ENCODE measurements around the gene IGFLR1. TPM values are rescaled to one million over a fixed set of nuclear protein-coding genes. Genes with fewer than 3 reads are reported as not detected.

The IGFLR1 gene
- total and polyA plus RNA-seq, 4 donors = 7.0 to 59.7 (median 31.2) TPM

DNA sequence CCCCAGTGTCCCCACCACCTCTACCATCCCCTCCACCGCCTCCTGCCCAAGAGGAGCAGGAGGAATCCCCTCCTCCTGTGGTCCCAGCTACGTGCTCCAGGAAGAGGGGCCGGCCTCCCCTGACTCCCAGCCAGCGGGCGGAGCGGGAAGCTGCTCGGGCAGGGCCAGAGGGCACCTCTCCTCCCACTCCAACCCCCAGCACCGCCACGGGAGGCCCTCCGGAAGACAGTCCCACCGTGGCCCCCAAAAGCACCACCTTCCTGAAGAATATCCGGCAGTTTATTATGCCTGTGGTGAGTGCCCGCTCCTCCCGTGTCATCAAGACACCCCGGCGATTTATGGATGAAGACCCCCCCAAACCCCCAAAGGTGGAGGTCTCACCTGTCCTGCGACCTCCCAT, 21.6 kb downstream of the IGFLR1 start:
- DNase-seq (ENCODE audit: low spot score) = no peak

DNA sequence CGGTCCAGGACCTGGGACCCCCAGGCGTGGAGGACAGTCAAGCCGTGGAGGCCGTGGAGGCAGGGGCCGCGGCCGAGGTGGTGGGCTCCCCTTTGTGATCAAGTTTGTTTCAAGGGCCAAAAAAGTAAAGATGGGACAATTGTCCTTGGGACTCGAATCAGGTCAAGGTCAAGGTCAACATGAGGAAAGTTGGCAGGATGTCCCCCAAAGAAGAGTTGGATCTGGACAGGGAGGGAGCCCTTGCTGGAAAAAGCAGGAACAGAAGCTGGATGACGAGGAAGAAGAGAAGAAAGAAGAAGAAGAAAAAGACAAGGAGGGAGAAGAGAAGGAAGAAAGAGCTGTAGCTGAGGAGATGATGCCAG, 22.1 kb downstream of the IGFLR1 start:
- TF ChIP-seq GABPA (IDR thresholded peaks at IDR 0.05 in 1 of 2, conservative IDR thresholded peaks at IDR 0.05 in 1 of 2) (no peak), YY1 (IDR thresholded peaks at IDR 0.05) (no peak), EGR1 (IDR thresholded peaks at IDR 0.05; ENCODE audit: low read depth in 2 of 2) (no peak), TAF1 (conservative IDR thresholded peaks at IDR 0.05) (no peak), RXRA (IDR thresholded peaks at IDR 0.05) (no peak), FOXA1 (IDR thresholded peaks at IDR 0.05) (no peak), RAD21 (IDR thresholded peaks at IDR 0.05) (no peak), JUND (IDR thresholded peaks at IDR 0.05) (no peak), SP1 (IDR thresholded peaks at IDR 0.05) (no peak), HNF4G (IDR thresholded peaks at IDR 0.05) (no peak), NR2F2 (IDR thresholded peaks at IDR 0.05) (no peak), FOXA2 (IDR thresholded peaks at IDR 0.05) (no peak)
- TF ChIP-seq, protein P1, sequence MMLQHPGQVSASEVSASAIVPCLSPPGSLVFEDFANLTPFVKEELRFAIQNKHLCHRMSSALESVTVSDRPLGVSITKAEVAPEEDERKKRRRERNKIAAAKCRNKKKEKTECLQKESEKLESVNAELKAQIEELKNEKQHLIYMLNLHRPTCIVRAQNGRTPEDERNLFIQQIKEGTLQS (IDR thresholded peaks at IDR 0.05) = no peak
- TF ChIP-seq, protein P2, sequence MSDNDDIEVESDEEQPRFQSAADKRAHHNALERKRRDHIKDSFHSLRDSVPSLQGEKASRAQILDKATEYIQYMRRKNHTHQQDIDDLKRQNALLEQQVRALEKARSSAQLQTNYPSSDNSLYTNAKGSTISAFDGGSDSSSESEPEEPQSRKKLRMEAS (IDR thresholded peaks at IDR 0.05) = no peak
- TF ChIP-seq, protein P3, sequence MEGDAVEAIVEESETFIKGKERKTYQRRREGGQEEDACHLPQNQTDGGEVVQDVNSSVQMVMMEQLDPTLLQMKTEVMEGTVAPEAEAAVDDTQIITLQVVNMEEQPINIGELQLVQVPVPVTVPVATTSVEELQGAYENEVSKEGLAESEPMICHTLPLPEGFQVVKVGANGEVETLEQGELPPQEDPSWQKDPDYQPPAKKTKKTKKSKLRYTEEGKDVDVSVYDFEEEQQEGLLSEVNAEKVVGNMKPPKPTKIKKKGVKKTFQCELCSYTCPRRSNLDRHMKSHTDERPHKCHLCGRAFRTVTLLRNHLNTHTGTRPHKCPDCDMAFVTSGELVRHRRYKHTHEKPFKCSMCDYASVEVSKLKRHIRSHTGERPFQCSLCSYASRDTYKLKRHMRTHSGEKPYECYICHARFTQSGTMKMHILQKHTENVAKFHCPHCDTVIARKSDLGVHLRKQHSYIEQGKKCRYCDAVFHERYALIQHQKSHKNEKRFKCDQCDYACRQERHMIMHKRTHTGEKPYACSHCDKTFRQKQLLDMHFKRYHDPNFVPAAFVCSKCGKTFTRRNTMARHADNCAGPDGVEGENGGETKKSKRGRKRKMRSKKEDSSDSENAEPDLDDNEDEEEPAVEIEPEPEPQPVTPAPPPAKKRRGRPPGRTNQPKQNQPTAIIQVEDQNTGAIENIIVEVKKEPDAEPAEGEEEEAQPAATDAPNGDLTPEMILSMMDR (IDR thresholded peaks at IDR 0.05; ENCODE audit: low read depth, low read length, missing input control) = no peak
- TF ChIP-seq, protein P4, sequence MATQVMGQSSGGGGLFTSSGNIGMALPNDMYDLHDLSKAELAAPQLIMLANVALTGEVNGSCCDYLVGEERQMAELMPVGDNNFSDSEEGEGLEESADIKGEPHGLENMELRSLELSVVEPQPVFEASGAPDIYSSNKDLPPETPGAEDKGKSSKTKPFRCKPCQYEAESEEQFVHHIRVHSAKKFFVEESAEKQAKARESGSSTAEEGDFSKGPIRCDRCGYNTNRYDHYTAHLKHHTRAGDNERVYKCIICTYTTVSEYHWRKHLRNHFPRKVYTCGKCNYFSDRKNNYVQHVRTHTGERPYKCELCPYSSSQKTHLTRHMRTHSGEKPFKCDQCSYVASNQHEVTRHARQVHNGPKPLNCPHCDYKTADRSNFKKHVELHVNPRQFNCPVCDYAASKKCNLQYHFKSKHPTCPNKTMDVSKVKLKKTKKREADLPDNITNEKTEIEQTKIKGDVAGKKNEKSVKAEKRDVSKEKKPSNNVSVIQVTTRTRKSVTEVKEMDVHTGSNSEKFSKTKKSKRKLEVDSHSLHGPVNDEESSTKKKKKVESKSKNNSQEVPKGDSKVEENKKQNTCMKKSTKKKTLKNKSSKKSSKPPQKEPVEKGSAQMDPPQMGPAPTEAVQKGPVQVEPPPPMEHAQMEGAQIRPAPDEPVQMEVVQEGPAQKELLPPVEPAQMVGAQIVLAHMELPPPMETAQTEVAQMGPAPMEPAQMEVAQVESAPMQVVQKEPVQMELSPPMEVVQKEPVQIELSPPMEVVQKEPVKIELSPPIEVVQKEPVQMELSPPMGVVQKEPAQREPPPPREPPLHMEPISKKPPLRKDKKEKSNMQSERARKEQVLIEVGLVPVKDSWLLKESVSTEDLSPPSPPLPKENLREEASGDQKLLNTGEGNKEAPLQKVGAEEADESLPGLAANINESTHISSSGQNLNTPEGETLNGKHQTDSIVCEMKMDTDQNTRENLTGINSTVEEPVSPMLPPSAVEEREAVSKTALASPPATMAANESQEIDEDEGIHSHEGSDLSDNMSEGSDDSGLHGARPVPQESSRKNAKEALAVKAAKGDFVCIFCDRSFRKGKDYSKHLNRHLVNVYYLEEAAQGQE (IDR thresholded peaks at IDR 0.05) = no peak
- Histone ChIP-seq H3K36me3 (ENCODE audit: control insufficient read depth in 4 of 4, insufficient read depth in 3 of 4, low read depth in 1 of 4, low read length in 3 of 4) (peaks cover 25 to 41% (median 33%) of the 10 kb centered on the region in 4 donors), H3K4me1 (ENCODE audit: control insufficient read depth in 4 of 4, insufficient read depth in 4 of 4, low read length in 3 of 4) (peaks cover 12 to 34% (median 25%) of the 10 kb centered on the region in 4 donors), H3K27ac (ENCODE audit: low read depth in 1 of 2, low read length in 2 of 2) (no peak overlapping the region), H3K4me3 (ENCODE audit: low read depth in 1 of 3, low read length in 3 of 3) (no peak overlapping the region), H3K27me3 (ENCODE audit: control insufficient read depth in 4 of 4, insufficient read depth in 4 of 4, low read length in 3 of 4) (no peaks in the 10 kb centered on the region), H3K9ac (ENCODE audit: low read depth in 1 of 2, low read length in 2 of 2) (no peak overlapping the region), H3K9me3 (ENCODE audit: control insufficient read depth in 4 of 4, low read length in 3 of 4) (no peaks in the 10 kb centered on the region)
- no peak for DNase-seq (ENCODE audit: low spot score)
- 88% methylated on average over 9 of the region's 9 CpGs for WGBS

More for the DNA sequence above, 21.6 kb downstream of the IGFLR1 start:
- no peaks in the 10 kb centered on the region for H3K27me3 ChIP-seq (ENCODE audit: control insufficient read depth in 4 of 4, insufficient read depth in 4 of 4, low read length in 3 of 4)
- H3K27ac ChIP-seq (ENCODE audit: low read depth in 1 of 2, low read length in 2 of 2) = no peak overlapping the region
- TF ChIP-seq YY1 (IDR thresholded peaks at IDR 0.05) (no peak), RXRA (IDR thresholded peaks at IDR 0.05) (no peak), RAD21 (IDR thresholded peaks at IDR 0.05) (no peak), GABPA (IDR thresholded peaks at IDR 0.05 in 1 of 2, conservative IDR thresholded peaks at IDR 0.05 in 1 of 2) (no peak), FOXA2 (IDR thresholded peaks at IDR 0.05) (no peak), HNF4G (IDR thresholded peaks at IDR 0.05) (no peak), NR2F2 (IDR thresholded peaks at IDR 0.05) (no peak), EGR1 (IDR thresholded peaks at IDR 0.05; ENCODE audit: low read depth in 2 of 2) (no peak), JUND (IDR thresholded peaks at IDR 0.05) (no peak)
- TF ChIP-seq, protein P2 (IDR thresholded peaks at IDR 0.05) = no peak
- TF ChIP-seq, protein P1 (IDR thresholded peaks at IDR 0.05) = no peak
- no peak overlapping the region for H3K4me3 ChIP-seq (ENCODE audit: low read depth in 1 of 3, low read length in 3 of 3)
- WGBS = 91% methylated on average over 17 of the region's 17 CpGs
- no peak overlapping the region for H3K9ac ChIP-seq (ENCODE audit: low read depth in 1 of 2, low read length in 2 of 2)
- no peaks in the 10 kb centered on the region for H3K9me3 ChIP-seq (ENCODE audit: control insufficient read depth in 4 of 4, low read length in 3 of 4)
- H3K36me3 ChIP-seq (ENCODE audit: control insufficient read depth in 4 of 4, insufficient read depth in 3 of 4, low read depth in 1 of 4, low read length in 3 of 4) = peaks cover 30 to 46% (median 37%) of the 10 kb centered on the region in 4 donors
- peaks cover 11 to 29% (median 23%) of the 10 kb centered on the region in 4 donors for H3K4me1 ChIP-seq (ENCODE audit: control insufficient read depth in 4 of 4, insufficient read depth in 4 of 4, low read length in 3 of 4)

All from liver (tissue), 9 donors.